ENCODE measurements around the gene AMTN.
"Not testable (repeated sequence)": the region's sequence is repeated elsewhere in the genome, so short reads cannot be mapped to it uniquely, and the experiment has no call there.

Gene AMTN

GRCh38 chr4:70518269-70518668 is at the start of gene AMTN:
Gene AMTN, plus strand, starts transcription at chr4:70518569. Its CDS starts 209 bp downstream, at chr4:70518778.
- no peaks in the 10 kb centered on the region for H3K4me1 Mint-ChIP-seq
- no peaks in the 10 kb centered on the region for H3K36me3 Mint-ChIP-seq (ENCODE audit: insufficient read depth)
- H3K9me3 Mint-ChIP-seq = no peaks in the 10 kb centered on the region
- no peak within 1 kb of the TSS for H3K4me3 Mint-ChIP-seq
- H3K27me3 Mint-ChIP-seq = peaks cover 11% of the 10 kb centered on the region
- no peak for DNase-seq (ENCODE audit: low spot score in 2 of 2)
- no peak for ATAC-seq (replicated peaks; ENCODE audit: extremely low read depth, poor library complexity, severe bottlenecking)
- no peak within 1 kb of the TSS for H3K27ac Mint-ChIP-seq (ENCODE audit: low read depth)

- no peaks in the 10 kb centered on the region for H3K36me3 Mint-ChIP-seq (ENCODE audit: insufficient read depth)
- H3K27ac Mint-ChIP-seq (ENCODE audit: low read depth) = no peak within 1 kb of the TSS
- ATAC-seq (replicated peaks; ENCODE audit: extremely low read depth, poor library complexity, severe bottlenecking) (no peak), DNase-seq (ENCODE audit: low spot score in 2 of 2) (no peak)
- H3K4me3 Mint-ChIP-seq = no peak within 1 kb of the TSS
- H3K9me3 Mint-ChIP-seq = no peaks in the 10 kb centered on the region
- H3K27me3 Mint-ChIP-seq = peaks cover 11% of the 10 kb centered on the region
- no peaks in the 10 kb centered on the region for H3K4me1 Mint-ChIP-seq
These were observed 46.5 kb upstream of the AMTN start, which contains the start of gene MUC7 for GRCh38 chr4:70471897-70472296. Gene MUC7, plus strand, starts transcription at chr4:70472197. Its CDS starts 1,825 bp downstream, at chr4:70474022.

GRCh38 chr4:70473679-70474078 is 44.7 kb upstream of the AMTN start:
- no peaks in the 10 kb centered on the region for H3K4me1 Mint-ChIP-seq

GRCh38 chr4:70488748-70489147 is 29.6 kb upstream of the AMTN start:
- no peak overlapping the region for H3K4me3 Mint-ChIP-seq
- H3K4me1 Mint-ChIP-seq = no peaks in the 10 kb centered on the region
- ATAC-seq (replicated peaks; ENCODE audit: extremely low read depth, poor library complexity, severe bottlenecking) (no peak), DNase-seq (ENCODE audit: low spot score in 2 of 2) (no peak)
- H3K9me3 Mint-ChIP-seq = no peaks in the 10 kb centered on the region
- peaks cover 10% of the 10 kb centered on the region for H3K27me3 Mint-ChIP-seq
- H3K36me3 Mint-ChIP-seq (ENCODE audit: insufficient read depth) = no peaks in the 10 kb centered on the region
- H3K27ac Mint-ChIP-seq (ENCODE audit: low read depth) = no peak overlapping the region

More at GRCh38 chr4:70473679-70474078, 44.7 kb upstream of the AMTN start:
- ATAC-seq (replicated peaks; ENCODE audit: extremely low read depth, poor library complexity, severe bottlenecking) (no peak), DNase-seq (ENCODE audit: low spot score in 2 of 2) (no peak)
- H3K27me3 Mint-ChIP-seq = peaks cover 11% of the 10 kb centered on the region
- no peak overlapping the region for H3K4me3 Mint-ChIP-seq
- no peaks in the 10 kb centered on the region for H3K36me3 Mint-ChIP-seq (ENCODE audit: insufficient read depth)
- no peaks in the 10 kb centered on the region for H3K9me3 Mint-ChIP-seq
- no peak overlapping the region for H3K27ac Mint-ChIP-seq (ENCODE audit: low read depth)

GRCh38 chr4:70496231-70496630 is 22.1 kb upstream of the AMTN start:
- Mint-ChIP-seq H3K27me3 (peaks cover 22% of the 10 kb centered on the region), H3K4me3 (no peak overlapping the region)
- no peak for ATAC-seq (replicated peaks; ENCODE audit: extremely low read depth, poor library complexity, severe bottlenecking)

GRCh38 chr4:70501838-70502237 is 16.5 kb upstream of the AMTN start:
- H3K27me3 Mint-ChIP-seq; ATAC-seq (replicated peaks; ENCODE audit: extremely low read depth, poor library complexity, severe bottlenecking); H3K27ac Mint-ChIP-seq (ENCODE audit: low read depth); H3K9me3 Mint-ChIP-seq; DNase-seq (ENCODE audit: low spot score in 2 of 2); H3K4me1 Mint-ChIP-seq; H3K36me3 Mint-ChIP-seq (ENCODE audit: insufficient read depth); H3K4me3 Mint-ChIP-seq: not testable (repeated sequence)

More at GRCh38 chr4:70496231-70496630, 22.1 kb upstream of the AMTN start:
- no peaks in the 10 kb centered on the region for H3K9me3 Mint-ChIP-seq
- no peak for DNase-seq (ENCODE audit: low spot score in 2 of 2)
- H3K4me1 Mint-ChIP-seq = no peaks in the 10 kb centered on the region
- H3K27ac Mint-ChIP-seq (ENCODE audit: low read depth) = no peak overlapping the region
- no peaks in the 10 kb centered on the region for H3K36me3 Mint-ChIP-seq (ENCODE audit: insufficient read depth)

GRCh38 chr4:70504733-70505132 is 13.6 kb upstream of the AMTN start:
- Mint-ChIP-seq H3K27ac (ENCODE audit: low read depth) (no peak overlapping the region), H3K36me3 (ENCODE audit: insufficient read depth) (no peaks in the 10 kb centered on the region), H3K4me3 (no peak overlapping the region), H3K4me1 (no peaks in the 10 kb centered on the region), H3K27me3 (no peaks in the 10 kb centered on the region), H3K9me3 (no peaks in the 10 kb centered on the region)
- ATAC-seq (replicated peaks; ENCODE audit: extremely low read depth, poor library complexity, severe bottlenecking) (no peak), DNase-seq (ENCODE audit: low spot score in 2 of 2) (no peak)

- peak; percentile 32 for ATAC-seq (replicated peaks; ENCODE audit: extremely low read depth, poor library complexity, severe bottlenecking)
- H3K4me3 Mint-ChIP-seq = no peak overlapping the region
- no peaks in the 10 kb centered on the region for H3K4me1 Mint-ChIP-seq
- no peaks in the 10 kb centered on the region for H3K27me3 Mint-ChIP-seq
- no peaks in the 10 kb centered on the region for H3K9me3 Mint-ChIP-seq
- H3K36me3 Mint-ChIP-seq (ENCODE audit: insufficient read depth) = no peaks in the 10 kb centered on the region
- no peak overlapping the region for H3K27ac Mint-ChIP-seq (ENCODE audit: low read depth)
- DNase-seq (ENCODE audit: low spot score in 2 of 2) = no peak
These were observed 13.1 kb upstream of the AMTN start for GRCh38 chr4:70505151-70505748.

GRCh38 chr4:70508801-70509200 is 9.6 kb upstream of the AMTN start:
- no peaks in the 10 kb centered on the region for H3K36me3 Mint-ChIP-seq (ENCODE audit: insufficient read depth)
- H3K9me3 Mint-ChIP-seq = no peaks in the 10 kb centered on the region
- no peak overlapping the region for H3K27ac Mint-ChIP-seq (ENCODE audit: low read depth)
- no peak overlapping the region for H3K4me3 Mint-ChIP-seq
- ATAC-seq (replicated peaks; ENCODE audit: extremely low read depth, poor library complexity, severe bottlenecking) (no peak), DNase-seq (ENCODE audit: low spot score in 2 of 2) (no peak)
- H3K4me1 Mint-ChIP-seq = no peaks in the 10 kb centered on the region
- H3K27me3 Mint-ChIP-seq = no peaks in the 10 kb centered on the region

- H3K4me1 Mint-ChIP-seq = no peaks in the 10 kb centered on the region
- ATAC-seq (replicated peaks; ENCODE audit: extremely low read depth, poor library complexity, severe bottlenecking) = no peak
- no peak overlapping the region for H3K4me3 Mint-ChIP-seq
- no peak for DNase-seq (ENCODE audit: low spot score in 2 of 2)
- no peak overlapping the region for H3K27ac Mint-ChIP-seq (ENCODE audit: low read depth)
- no peaks in the 10 kb centered on the region for H3K36me3 Mint-ChIP-seq (ENCODE audit: insufficient read depth)
- no peaks in the 10 kb centered on the region for H3K9me3 Mint-ChIP-seq
- no peaks in the 10 kb centered on the region for H3K27me3 Mint-ChIP-seq
These were observed 7.0 kb upstream of the AMTN start for GRCh38 chr4:70511365-70511764.

- H3K4me1 Mint-ChIP-seq = no peaks in the 10 kb centered on the region
- peaks cover 6% of the 10 kb centered on the region for H3K27me3 Mint-ChIP-seq
- no peak overlapping the region for H3K4me3 Mint-ChIP-seq
- ATAC-seq (replicated peaks; ENCODE audit: extremely low read depth, poor library complexity, severe bottlenecking) = no peak
- H3K9me3 Mint-ChIP-seq = no peaks in the 10 kb centered on the region
- no peaks in the 10 kb centered on the region for H3K36me3 Mint-ChIP-seq (ENCODE audit: insufficient read depth)
- no peak overlapping the region for H3K27ac Mint-ChIP-seq (ENCODE audit: low read depth)
- DNase-seq (ENCODE audit: low spot score in 2 of 2) = no peak
These were observed 2.8 kb upstream of the AMTN start for GRCh38 chr4:70515367-70516250.

GRCh38 chr4:70518716-70519115 is 347 bp downstream of the AMTN start:
- H3K4me1 Mint-ChIP-seq = no peaks in the 10 kb centered on the region
- no peaks in the 10 kb centered on the region for H3K9me3 Mint-ChIP-seq
- peaks cover 11% of the 10 kb centered on the region for H3K27me3 Mint-ChIP-seq
- H3K27ac Mint-ChIP-seq (ENCODE audit: low read depth) = no peak overlapping the region
- no peak overlapping the region for H3K4me3 Mint-ChIP-seq
- ATAC-seq (replicated peaks; ENCODE audit: extremely low read depth, poor library complexity, severe bottlenecking) (no peak), DNase-seq (ENCODE audit: low spot score in 2 of 2) (no peak)
- no peaks in the 10 kb centered on the region for H3K36me3 Mint-ChIP-seq (ENCODE audit: insufficient read depth)

GRCh38 chr4:70522626-70523025 is 4.3 kb downstream of the AMTN start:
- Mint-ChIP-seq H3K27me3 (peaks cover 11% of the 10 kb centered on the region), H3K4me3 (no peak overlapping the region), H3K36me3 (ENCODE audit: insufficient read depth) (no peaks in the 10 kb centered on the region), H3K27ac (ENCODE audit: low read depth) (no peak overlapping the region), H3K4me1 (no peaks in the 10 kb centered on the region), H3K9me3 (no peaks in the 10 kb centered on the region)
- ATAC-seq (replicated peaks; ENCODE audit: extremely low read depth, poor library complexity, severe bottlenecking) = no peak
- DNase-seq (ENCODE audit: low spot score in 2 of 2) = no peak

Measured in central memory CD8-positive, alpha-beta T cell (primary cell).